IMR-90 (cell line): ENCODE results near the gene RASL11A.

Source experiments
- CTCF ChIP-seq: conservative IDR thresholded peaks from 2 replicates; pipeline ENCODE4 v1.5.1; 2012; ENCODE audit warnings: mild to moderate bottlenecking, low read depth, low read length, improper control_type of control experiment
- FOS ChIP-seq: fragments of 150-350 bp; IDR thresholded peaks from 2 replicates; pipeline ENCODE4 v1.6.1; 2016; ENCODE audit warnings: low read depth, low read length
- NFE2L2 ChIP-seq: fragments of 150-350 bp; IDR thresholded peaks from 2 replicates; pipeline ENCODE4 v1.6.1; 2016; ENCODE audit warnings: low read depth, mild to moderate bottlenecking, low read length
- POLR2A ChIP-seq: IDR thresholded peaks from 2 replicates; pipeline ENCODE4 v1.6.1; 2012; ENCODE audit warnings: mild to moderate bottlenecking, low read depth, low read length
- RAD21 ChIP-seq: IDR thresholded peaks from 2 replicates; pipeline ENCODE4 v1.6.1; 2012; ENCODE audit warnings: low read length, improper control_type of control experiment
- RFX5 ChIP-seq: IDR thresholded peaks from 2 replicates; pipeline ENCODE4 v1.8.0; 2012; ENCODE audit warnings: low read depth, mild to moderate bottlenecking, low read length, moderate library complexity
- SMC3 ChIP-seq: fragments of 150-350 bp; IDR thresholded peaks from 2 replicates; pipeline ENCODE4 v1.6.1; 2016; ENCODE audit warnings: low read depth, mild to moderate bottlenecking, antibody characterized with exemption, low read length, moderate library complexity
- TF ChIP-seq, protein P1 (sequence below): fragments of 150-350 bp; IDR thresholded peaks from 2 replicates; pipeline ENCODE4 v1.6.1; 2017; ENCODE audit warnings: mild to moderate bottlenecking, antibody characterized with exemption, low read length, low read depth

- TF ChIP-seq POLR2A (no peak), CTCF (no peak), RAD21 (no peak), NFE2L2 (no peak), FOS (no peak), SMC3 (no peak), RFX5 (no peak)
- TF ChIP-seq, protein P1, sequence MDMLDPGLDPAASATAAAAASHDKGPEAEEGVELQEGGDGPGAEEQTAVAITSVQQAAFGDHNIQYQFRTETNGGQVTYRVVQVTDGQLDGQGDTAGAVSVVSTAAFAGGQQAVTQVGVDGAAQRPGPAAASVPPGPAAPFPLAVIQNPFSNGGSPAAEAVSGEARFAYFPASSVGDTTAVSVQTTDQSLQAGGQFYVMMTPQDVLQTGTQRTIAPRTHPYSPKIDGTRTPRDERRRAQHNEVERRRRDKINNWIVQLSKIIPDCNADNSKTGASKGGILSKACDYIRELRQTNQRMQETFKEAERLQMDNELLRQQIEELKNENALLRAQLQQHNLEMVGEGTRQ = no peak
These were observed 20.1 kb downstream of the RASL11A start for GRCh38 chr13:27290715-27291114.
